ENCODE measurements around the gene NHERF1. TPM values are rescaled to one million over a fixed set of nuclear protein-coding genes. Genes with fewer than 3 reads are reported as not detected.

Gene NHERF1
- total and polyA plus RNA-seq, 2 of the 13 experiments (the other 11 are each of a cell fraction or from before 2014, with no cell fraction given) = 169 to 269 TPM

GRCh38 chr17:74806334-74806733 lies 57.9 kb downstream of the NHERF1 start:
- CTCF ChIA-PET (ENCODE audit: low intra/inter-chr PET ratio, low total read pairs) = no interaction called here

More at GRCh38 chr17:74806334-74806733, 57.9 kb downstream of the NHERF1 start:
- Histone ChIP-seq H3K79me2 (ENCODE audit: insufficient read depth, low read length) (no peaks in the 10 kb centered on the region), H3K9ac (ENCODE audit: insufficient read depth, low read depth, low read length) (no peak overlapping the region), H3K4me3 (replicated peaks in 1 of 3; ENCODE audit: insufficient read depth in 1 of 3, low read depth in 2 of 3, low read length in 3 of 3) (no peak overlapping the region), H3K36me3 (replicated peaks in 1 of 2; ENCODE audit: control insufficient read depth in 1 of 2, insufficient read depth in 2 of 2, low read length in 2 of 2) (peaks cover 0 to 6% of the 10 kb centered on the region in 2 experiments; a peak in 3 of 5 replicates), H2AFZ (ENCODE audit: low read length) (no peak overlapping the region), H4K20me1 (ENCODE audit: insufficient read depth, low read length) (no peaks in the 10 kb centered on the region), H3K4me2 (ENCODE audit: low read depth, low read length) (no peak overlapping the region), H3K27me3 (ENCODE audit: control insufficient read depth in 1 of 2, insufficient read depth in 2 of 2, low read length in 2 of 2) (no peaks in the 10 kb centered on the region), H3K27ac (ENCODE audit: extremely low read length, insufficient read depth, low read length) (no peak overlapping the region), H3K4me1 (ENCODE audit: insufficient read depth, low read length) (peaks cover 11% of the 10 kb centered on the region), H3K9me3 (ENCODE audit: low read length) (no peaks in the 10 kb centered on the region)
- ATAC-seq (no peak), DNase-seq (ENCODE audit: low spot score) (no peak), FAIRE-seq (no peak)
- POLR2A ChIA-PET = no interaction called here
- WGBS (ENCODE audit: low lambda C conversion rate) = 90% methylated on average over 10 of the region's 10 CpGs
- intact Hi-C loops (cut with micrococcal nuclease; ENCODE audit: unreplicated experiment) (no loop called here), in situ Hi-C loops (cut with HindIII; ENCODE audit: extremely low pct_ligation_motif_present, low pct_unique_long_range_greater_than_20kb) (no loop called here)
- BruUV-seq (replicated peaks) = no TSS peak
- TF ChIP-seq MATR3 (CRISPR knock-in tag; IDR thresholded peaks at IDR 0.05) (no peak), HOXA9 (CRISPR knock-in tag; IDR thresholded peaks at IDR 0.05; ENCODE audit: borderline replicate concordance) (no peak), SOX5 (CRISPR knock-in tag; IDR thresholded peaks at IDR 0.05; ENCODE audit: borderline replicate concordance) (no peak), ZFP1 (CRISPR knock-in tag; IDR thresholded peaks at IDR 0.05) (no peak), PRDM15 (CRISPR knock-in tag; IDR thresholded peaks at IDR 0.05) (no peak), POLR2AphosphoS5 (IDR thresholded peaks at IDR 0.05; ENCODE audit: low read depth, low read length) (no peak), CEBPB (IDR thresholded peaks at IDR 0.05; ENCODE audit: borderline replicate concordance, low read depth, low read length) (no peak)
